Coronary artery (tissue), 2 donors: ENCODE measurements around the gene SLC6A4.
"Not testable (repeated sequence)": the region's sequence is repeated elsewhere in the genome, so short reads cannot be mapped to it uniquely, and the experiment has no call there.

ENCODE experiments used
- DNase-seq: peaks from one replicate; pipeline ENCODE4 v3.0.0-alpha.2; 2017; ENCODE audit warnings: low spot score
- H3K27ac ChIP-seq, 2 donors: fragments of 200-600 bp; sonication (generic); one replicate each; pipeline ENCODE4 v1.5.1; 2016 to 2019
- H3K4me3 ChIP-seq: fragments of 200-600 bp; sonication (generic); 2 replicates; pipeline ENCODE4 v1.5.1; 2016; ENCODE audit warnings: mild to moderate bottlenecking, moderate library complexity
- TF ChIP-seq, protein P1 (sequence below): fragments of 200-600 bp; sonication (generic); IDR thresholded peaks from one replicate; pipeline ENCODE4 v1.5.1; 2019; ENCODE audit warnings: antibody characterized with exemption

The SLC6A4 gene

DNA sequence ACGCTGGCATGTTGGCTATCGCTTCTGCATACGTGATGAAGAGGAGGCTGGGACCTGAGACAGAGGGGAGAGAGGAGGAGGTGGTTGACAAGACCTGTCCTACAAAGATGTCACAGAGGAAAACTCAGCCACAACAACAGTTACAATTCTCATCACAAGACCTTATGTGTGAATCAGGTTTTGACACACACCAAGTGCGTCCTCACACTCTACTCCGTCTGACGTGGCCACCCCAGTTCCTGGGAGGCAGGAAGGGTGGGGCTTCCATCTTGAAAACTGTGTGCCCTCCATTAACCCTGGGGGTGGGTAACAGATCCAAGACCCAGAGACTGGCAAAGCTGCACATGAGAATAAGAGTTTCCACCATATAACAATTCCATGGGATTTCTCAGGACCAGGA is 24.1 kb downstream of the SLC6A4 start:
- DNase-seq: peak; percentile 19
- no peak overlapping the region for H3K27ac ChIP-seq
- no peak overlapping the region for H3K4me3 ChIP-seq
- TF ChIP-seq, protein P1, sequence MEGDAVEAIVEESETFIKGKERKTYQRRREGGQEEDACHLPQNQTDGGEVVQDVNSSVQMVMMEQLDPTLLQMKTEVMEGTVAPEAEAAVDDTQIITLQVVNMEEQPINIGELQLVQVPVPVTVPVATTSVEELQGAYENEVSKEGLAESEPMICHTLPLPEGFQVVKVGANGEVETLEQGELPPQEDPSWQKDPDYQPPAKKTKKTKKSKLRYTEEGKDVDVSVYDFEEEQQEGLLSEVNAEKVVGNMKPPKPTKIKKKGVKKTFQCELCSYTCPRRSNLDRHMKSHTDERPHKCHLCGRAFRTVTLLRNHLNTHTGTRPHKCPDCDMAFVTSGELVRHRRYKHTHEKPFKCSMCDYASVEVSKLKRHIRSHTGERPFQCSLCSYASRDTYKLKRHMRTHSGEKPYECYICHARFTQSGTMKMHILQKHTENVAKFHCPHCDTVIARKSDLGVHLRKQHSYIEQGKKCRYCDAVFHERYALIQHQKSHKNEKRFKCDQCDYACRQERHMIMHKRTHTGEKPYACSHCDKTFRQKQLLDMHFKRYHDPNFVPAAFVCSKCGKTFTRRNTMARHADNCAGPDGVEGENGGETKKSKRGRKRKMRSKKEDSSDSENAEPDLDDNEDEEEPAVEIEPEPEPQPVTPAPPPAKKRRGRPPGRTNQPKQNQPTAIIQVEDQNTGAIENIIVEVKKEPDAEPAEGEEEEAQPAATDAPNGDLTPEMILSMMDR: no peak

DNA sequence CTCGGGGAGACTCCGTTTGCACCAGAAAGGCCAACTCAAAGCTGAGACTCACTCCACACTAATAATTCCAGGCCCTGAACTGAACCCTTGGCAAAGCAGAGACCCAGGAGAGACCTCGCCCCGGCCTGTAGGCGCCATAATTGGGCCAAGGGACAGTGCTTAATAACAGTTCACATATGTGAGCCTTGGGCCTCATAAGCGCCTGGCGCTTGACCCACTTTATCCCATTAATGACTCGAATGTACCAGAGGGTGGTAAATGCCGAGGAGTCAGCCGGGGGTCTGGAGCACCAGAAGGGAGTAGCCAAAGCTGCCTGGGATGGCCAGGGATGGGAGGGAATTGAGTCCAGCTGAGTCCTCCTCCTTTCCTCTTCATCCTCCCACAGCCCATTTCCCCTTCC is 24.6 kb downstream of the SLC6A4 start:
- DNase-seq: no peak
- TF ChIP-seq, protein P1: no peak
- no peak overlapping the region for H3K27ac ChIP-seq
- no peak overlapping the region for H3K4me3 ChIP-seq

DNA sequence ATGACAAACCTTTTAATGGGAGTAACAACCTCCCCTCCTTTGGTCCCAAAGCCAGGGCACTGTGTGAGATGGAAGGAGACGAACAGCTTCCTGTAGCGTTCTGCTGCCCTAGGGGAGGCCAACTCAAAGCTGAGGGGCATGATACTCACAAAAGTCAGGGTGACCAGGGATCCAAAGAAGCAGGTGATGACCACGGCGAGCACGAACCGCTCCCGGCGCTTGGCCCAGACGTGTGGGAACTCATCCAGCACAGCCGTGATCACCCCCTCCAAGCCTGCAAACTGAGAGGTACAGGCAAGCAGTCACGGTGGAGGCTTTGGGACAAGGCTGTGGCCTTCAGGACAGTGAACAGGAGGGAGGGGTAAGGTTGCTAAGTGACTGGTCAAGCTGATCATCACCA is 25.1 kb downstream of the SLC6A4 start:
- Histone ChIP-seq H3K27ac (no peak overlapping the region), H3K4me3 (no peak overlapping the region)
- TF ChIP-seq, protein P1: no peak
- DNase-seq: no peak

DNA sequence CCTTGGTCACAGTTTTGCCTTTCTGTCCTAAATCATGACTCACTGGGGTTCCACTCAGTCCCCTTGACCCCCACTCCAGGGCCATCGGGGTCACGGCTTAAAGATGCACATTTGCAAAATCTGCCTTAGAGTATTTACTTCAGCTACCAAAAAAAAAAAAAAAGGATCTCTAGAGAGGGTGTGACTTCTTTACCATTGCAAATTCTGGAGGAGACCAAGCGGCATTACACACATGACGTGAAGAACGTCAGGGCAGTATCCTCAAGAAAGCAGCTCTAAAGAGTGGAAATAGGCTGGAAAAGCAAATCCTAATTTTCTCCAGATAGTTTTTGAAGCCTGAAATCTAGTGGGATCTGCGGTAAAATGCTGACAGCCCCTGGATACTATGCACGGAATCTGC is 25.6 kb downstream of the SLC6A4 start:
- Histone ChIP-seq H3K4me3 (no peak overlapping the region), H3K27ac (no peak overlapping the region)
- TF ChIP-seq, protein P1: no peak
- DNase-seq: no peak

DNA sequence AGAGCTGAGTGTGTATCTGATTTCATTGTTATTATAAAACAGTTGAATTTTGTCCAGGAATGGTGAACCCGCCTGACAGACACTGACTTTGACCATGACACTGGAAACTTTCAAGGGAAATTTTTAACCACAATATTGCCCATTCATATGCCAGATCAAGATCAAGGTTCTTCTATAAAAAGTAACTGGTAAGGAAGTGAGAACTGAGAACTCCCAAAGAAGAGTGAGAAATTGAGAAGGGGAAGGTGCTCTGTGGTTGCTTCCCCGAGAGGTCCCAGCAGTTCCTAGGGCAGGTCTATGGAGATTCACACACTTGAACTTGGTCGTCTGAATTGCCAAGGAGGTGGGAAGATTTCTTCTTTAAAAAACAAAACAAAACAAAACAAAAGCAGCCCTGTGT is 27.3 kb downstream of the SLC6A4 start:
- no peak overlapping the region for H3K27ac ChIP-seq
- no peak for DNase-seq
- H3K4me3 ChIP-seq: no peak overlapping the region
- TF ChIP-seq, protein P1: no peak

DNA sequence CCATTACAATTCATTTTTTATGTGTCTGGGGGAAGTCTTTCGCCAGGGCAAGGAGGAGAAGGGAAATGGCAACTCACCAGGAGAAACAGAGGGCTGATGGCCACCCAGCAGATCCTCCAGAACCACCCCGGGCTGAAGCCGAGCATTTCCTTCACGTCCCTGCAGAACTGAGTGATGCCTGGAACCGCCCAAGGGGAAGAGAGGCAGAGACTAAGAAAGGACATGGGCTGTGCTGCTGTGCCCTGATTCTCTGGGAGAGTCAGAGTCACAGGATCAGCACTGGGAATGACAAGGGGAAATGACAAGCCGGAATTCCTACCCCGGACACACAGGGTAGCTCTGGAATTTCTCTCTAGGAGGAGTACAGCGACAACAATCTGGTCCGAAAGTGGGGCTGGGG is 27.8 kb downstream of the SLC6A4 start:
- no peak overlapping the region for H3K27ac ChIP-seq
- no peak for DNase-seq
- TF ChIP-seq, protein P1: no peak
- no peak overlapping the region for H3K4me3 ChIP-seq

DNA sequence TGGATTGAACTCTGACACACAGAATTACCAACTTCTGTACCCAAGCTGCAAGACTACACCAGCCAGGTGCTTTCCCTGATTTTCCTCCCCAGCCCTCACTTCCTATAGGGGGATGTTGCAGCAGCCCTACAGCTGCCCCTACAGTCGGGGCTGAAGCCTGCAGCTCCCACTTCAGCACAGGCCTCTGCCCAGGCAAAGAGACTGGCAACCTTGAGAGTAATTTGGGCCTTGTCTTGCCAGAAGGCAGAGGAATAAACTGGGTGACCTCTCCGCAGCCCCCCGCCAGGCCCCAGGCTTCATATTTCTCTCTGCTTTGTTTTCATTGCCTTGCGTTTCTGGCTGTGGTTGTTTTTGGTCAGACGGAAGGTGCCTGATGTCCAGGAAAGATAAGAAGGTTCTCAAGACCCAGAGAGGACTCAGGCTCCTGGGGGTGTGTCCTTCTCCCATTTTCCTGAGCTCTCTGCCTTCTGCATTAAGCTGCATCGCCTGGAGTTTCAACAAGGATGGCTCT is 32.0 kb downstream of the SLC6A4 start:
- Histone ChIP-seq H3K27ac (no peak overlapping the region), H3K4me3 (no peak overlapping the region)
- no peak for DNase-seq
- TF ChIP-seq, protein P1: no peak

DNA sequence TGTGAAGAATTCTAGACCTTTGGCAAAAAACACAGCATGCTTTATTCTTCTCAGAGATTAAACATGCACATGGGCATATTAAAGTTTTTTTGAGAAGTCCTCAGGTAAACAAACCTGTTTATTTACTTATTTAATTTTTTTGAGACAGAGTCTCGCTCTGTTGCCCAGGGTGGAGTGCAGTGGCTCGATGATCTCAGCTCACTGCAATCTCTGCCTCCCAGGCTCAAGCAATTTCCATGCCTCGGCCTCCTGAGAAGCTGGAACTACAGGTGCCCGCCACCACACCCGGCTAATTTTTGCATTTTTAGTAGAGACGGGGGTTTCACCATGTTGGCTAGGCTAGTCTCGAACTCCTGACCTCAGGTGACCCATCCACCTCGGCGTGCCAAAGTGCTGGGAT is 34.8 kb downstream of the SLC6A4 start:
- H3K4me3 ChIP-seq, H3K27ac ChIP-seq, DNase-seq: not testable (repeated sequence)
